Suprapubic skin (tissue), 3 donors: ENCODE data around the gene SORCS2.

Experiments
- CTCF ChIP-seq, 2 donors: fragments of 200-600 bp in 1 of 2; fragments of 450-650 bp in 1 of 2; sonication (generic) in 1 of 2; IDR thresholded peaks; one replicate each; pipeline ENCODE4 v1.5.1; 2016 to 2019; ENCODE audit warnings: antibody characterized with exemption in 2 of 2, mild to moderate bottlenecking in 1 of 2, moderate library complexity in 1 of 2
- POLR2A ChIP-seq, 2 donors: fragments of 450-650 bp; IDR thresholded peaks; one replicate each; pipeline ENCODE4 v1.6.1; 2017; ENCODE audit warnings: antibody characterized with exemption in 2 of 2, mild to moderate bottlenecking in 2 of 2, moderate library complexity in 2 of 2

- TF ChIP-seq CTCF (IDR thresholded peaks at IDR 0.05) (no peak), POLR2A (IDR thresholded peaks at IDR 0.05) (no peak)
Observed at GRCh38 chr4:7252510-7253340, 60.4 kb downstream of the SORCS2 start.
